NCI-H748 (cell line): Measurements from ENCODE around the gene NFX1.
"Not testable (repeated sequence)": the region's sequence is repeated elsewhere in the genome, so short reads cannot be mapped to it uniquely, and the experiment has no call there.

Source experiments
- DNase-seq: peaks from one replicate; lab custom pipeline; 2025; ENCODE audit not compliant: unreplicated experiment; lab: John Stamatoyannopoulos, UW

NFX1 gene

GRCh38 chr9:33354651-33355211, 64.4 kb downstream of the NFX1 start:
- no peak for DNase-seq

- DNase-seq: no peak
Observed at GRCh38 chr9:33355933-33356332, 65.6 kb downstream of the NFX1 start.

GRCh38 chr9:33358641-33359040, 68.3 kb downstream of the NFX1 start:
- DNase-seq: not testable (repeated sequence)

GRCh38 chr9:33364127-33364526, 73.8 kb downstream of the NFX1 start:
- DNase-seq: no peak

GRCh38 chr9:33364814-33365213, 74.5 kb downstream of the NFX1 start:
- not testable (repeated sequence) for DNase-seq

- no peak for DNase-seq
Observed at GRCh38 chr9:33366979-33367480, 76.7 kb downstream of the NFX1 start.

GRCh38 chr9:33372900-33373299, 82.6 kb downstream of the NFX1 start:
- no peak for DNase-seq

GRCh38 chr9:33374190-33374589, 83.9 kb downstream of the NFX1 start:
- DNase-seq: no peak

- DNase-seq: peak; percentile 63
Observed at GRCh38 chr9:33374634-33375237, 84.4 kb downstream of the NFX1 start.

GRCh38 chr9:33375238-33375840, 85.0 kb downstream of the NFX1 start:
- no peak for DNase-seq

- DNase-seq: no peak
Observed at GRCh38 chr9:33375841-33376321, 85.6 kb downstream of the NFX1 start.

- no peak for DNase-seq
Observed at GRCh38 chr9:33377089-33377715, 86.9 kb downstream of the NFX1 start.

GRCh38 chr9:33378121-33378795, 87.9 kb downstream of the NFX1 start:
- DNase-seq: no peak

- DNase-seq: no peak
Observed at GRCh38 chr9:33379666-33380389, 89.5 kb downstream of the NFX1 start.

GRCh38 chr9:33380390-33381094, 90.2 kb downstream of the NFX1 start:
- DNase-seq: no peak

- no peak for DNase-seq
Observed at GRCh38 chr9:33381231-33381791, 91.0 kb downstream of the NFX1 start.

- DNase-seq: not testable (repeated sequence)
Observed at GRCh38 chr9:33382397-33382796, 92.1 kb downstream of the NFX1 start.

GRCh38 chr9:33383396-33383795, 93.1 kb downstream of the NFX1 start:
- DNase-seq: not testable (repeated sequence)

- DNase-seq: not testable (repeated sequence)
Observed at GRCh38 chr9:33385536-33385935, 95.2 kb downstream of the NFX1 start.
